HEK293 (cell line): ENCODE measurements around the gene CLDN3.
A peak's percentile ranks its signal among the peaks of the same experiment; 100 is the strongest.

Experiments
- CTCF ChIA-PET: fragments of 350-600 bp; formaldehyde crosslinking; extraction: SDS; loops from one replicate; lab custom pipeline; 2021; ENCODE audit warnings: antibody characterized with exemption; lab: Yijun Ruan, JAX
- POLR2A ChIA-PET: fragments of 300-600 bp; formaldehyde crosslinking; extraction: SDS; loops from one replicate; lab custom pipeline; 2020; ENCODE audit warnings: antibody characterized with exemption, inconsistent platforms; lab: Yijun Ruan, JAX
- H3K27ac ChIP-seq: fragments of 200-500 bp; sonication (Bioruptor generic); 2 replicates; pipeline ENCODE4 v1.5.1; 2014; ENCODE audit warnings: low read depth, low read length, control low read depth, inconsistent platforms; ENCODE audit errors: extremely low read depth
- H3K36me3 ChIP-seq, 2 experiments: fragments of 200-500 bp in 1 of 2; sonication (Bioruptor generic) in 1 of 2; 1 replicate in 1 of 2; 2 replicates in 1 of 2; pipeline ENCODE4 v1.5.1; 2014 to 2017; ENCODE audit warnings: inconsistent platforms in 2 of 2, low read length in 2 of 2; ENCODE audit not compliant: control insufficient read depth in 2 of 2, insufficient read depth in 1 of 2
- H3K4me1 ChIP-seq: fragments of 200-500 bp; sonication (Bioruptor generic); 2 replicates; pipeline ENCODE4 v1.5.1; 2014; ENCODE audit warnings: mild to moderate bottlenecking, low read length, inconsistent platforms; ENCODE audit not compliant: control insufficient read depth, insufficient read depth
- H3K4me3 ChIP-seq: 2 replicates; pipeline ENCODE4 v1.5.1; 2011; ENCODE audit warnings: low read depth, mild to moderate bottlenecking, control low read depth, low read length, moderate library complexity
- H3K9me3 ChIP-seq: fragments of 200-500 bp; sonication (Bioruptor generic); 2 replicates; pipeline ENCODE4 v1.5.1; 2014; ENCODE audit warnings: low read depth, low read length, inconsistent platforms; ENCODE audit not compliant: control insufficient read depth, insufficient read depth
- GFI1B ChIP-seq: fragments of 450-650 bp; formaldehyde crosslinking; IDR thresholded peaks from 2 replicates; pipeline ENCODE4 v1.5.1; 2016; ENCODE audit warnings: missing biosample characterization, missing genetic modification characterization
- GLI2 ChIP-seq: fragments of 450-650 bp; formaldehyde crosslinking; IDR thresholded peaks from 2 replicates; pipeline ENCODE4; 2017; ENCODE audit warnings: missing biosample characterization, missing genetic modification characterization, low read depth, borderline replicate concordance
- HOXC10 ChIP-seq: sonication (generic); formaldehyde crosslinking; IDR thresholded peaks from 2 replicates; pipeline ENCODE4 v1.8.1; 2023; ENCODE audit warnings: mild to moderate bottlenecking, missing genetic modification reagents
- HOXD13 ChIP-seq: sonication (generic); formaldehyde crosslinking; IDR thresholded peaks from 2 replicates; pipeline ENCODE4 v1.8.0; 2022; ENCODE audit warnings: missing genetic modification reagents, borderline replicate concordance
- KLF8 ChIP-seq: fragments of 450-650 bp; formaldehyde crosslinking; IDR thresholded peaks from 2 replicates; pipeline ENCODE4 v1.5.1; 2016; ENCODE audit warnings: missing biosample characterization, missing genetic modification characterization
- KLF9 ChIP-seq: fragments of 450-650 bp; formaldehyde crosslinking; IDR thresholded peaks from 2 replicates; pipeline ENCODE4 v1.5.1; 2016; ENCODE audit warnings: missing biosample characterization, missing genetic modification characterization, low read depth
- ZFP37 ChIP-seq: fragments of 450-650 bp; formaldehyde crosslinking; IDR thresholded peaks from 2 replicates; pipeline ENCODE4 v1.5.1; 2016; ENCODE audit warnings: missing biosample characterization, missing genetic modification characterization
- ZNF157 ChIP-seq: fragments of 450-650 bp; formaldehyde crosslinking; IDR thresholded peaks from 2 replicates; pipeline ENCODE4 v1.5.1; 2016; ENCODE audit warnings: missing biosample characterization, missing genetic modification characterization
- ZNF19 ChIP-seq: fragments of 450-650 bp; formaldehyde crosslinking; IDR thresholded peaks from 2 replicates; pipeline ENCODE4; 2016; ENCODE audit warnings: missing biosample characterization, missing genetic modification characterization, low read depth
- ZNF621 ChIP-seq: fragments of 450-650 bp; formaldehyde crosslinking; IDR thresholded peaks from 2 replicates; pipeline ENCODE4 v1.5.1; 2017; ENCODE audit warnings: missing biosample characterization, missing genetic modification characterization
- ZNF664 ChIP-seq: fragments of 450-650 bp; formaldehyde crosslinking; IDR thresholded peaks from 2 replicates; pipeline ENCODE4 v1.5.1; 2016; ENCODE audit warnings: missing biosample characterization, missing genetic modification characterization
- ZNF76 ChIP-seq: fragments of 450-650 bp; formaldehyde crosslinking; IDR thresholded peaks from 2 replicates; pipeline ENCODE4; 2016; ENCODE audit warnings: low read depth, missing biosample characterization, missing genetic modification characterization, borderline replicate concordance
- TF ChIP-seq, protein P1 (sequence below): fragments of 450-650 bp; formaldehyde crosslinking; IDR thresholded peaks from 2 replicates; pipeline ENCODE4 v1.5.1; 2016; ENCODE audit warnings: missing biosample characterization, missing genetic modification characterization
- TF ChIP-seq, protein P2 (sequence below): fragments of 450-650 bp; formaldehyde crosslinking; optimal IDR thresholded peaks from 2 replicates; pipeline ENCODE3; 2016; ENCODE audit warnings: missing biosample characterization, mild to moderate bottlenecking, missing genetic modification characterization
- TF ChIP-seq, protein P3 (sequence below): fragments of 450-650 bp; formaldehyde crosslinking; IDR thresholded peaks from 2 replicates; pipeline ENCODE4 v1.5.1; 2017; ENCODE audit warnings: missing biosample characterization, mild to moderate bottlenecking, missing genetic modification characterization, moderate library complexity
- TF ChIP-seq, protein P4 (sequence below): fragments of 450-650 bp; formaldehyde crosslinking; IDR thresholded peaks from 2 replicates; pipeline ENCODE4 v1.5.1; 2017; ENCODE audit warnings: missing biosample characterization, missing genetic modification characterization
- TF ChIP-seq, protein P5 (sequence below): IDR thresholded peaks from 2 replicates; pipeline ENCODE4 v1.6.1; 2011; ENCODE audit warnings: mild to moderate bottlenecking, low read depth, low read length, borderline replicate concordance

CLDN3 gene

DNA sequence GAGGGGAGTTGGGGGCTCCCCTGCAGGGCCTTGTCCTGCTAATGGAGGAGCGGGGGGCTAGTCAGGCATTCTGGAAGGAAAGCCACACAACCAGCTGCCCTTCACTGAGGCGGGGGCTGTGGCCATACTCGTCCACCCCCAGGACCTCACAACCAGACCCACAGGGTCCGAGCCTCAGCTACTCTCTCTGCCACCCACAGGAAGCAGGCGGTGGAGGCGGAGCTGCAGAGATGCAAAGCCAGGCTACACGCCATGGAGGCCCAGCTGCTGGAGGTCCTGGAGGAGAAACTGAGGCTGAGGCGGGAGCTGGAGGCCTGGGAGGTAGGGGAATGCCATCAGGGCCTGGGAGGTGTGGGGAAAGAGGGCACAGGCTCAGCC lies 34.6 kb downstream of the CLDN3 start:
- H3K9me3 ChIP-seq, result no peaks in the 10 kb centered on the region
- ChIA-PET POLR2A (interaction anchor here (1.6 kb wide), 1 partner anchor 129 kb away, joined by 7 read pairs; no protein-coding TSS in a partner anchor), CTCF (interaction anchor here (0.6 to 4.3 kb wide), 14 partner anchors 10 to 665 kb away, joined by 3 to 59 read pairs (median 4); no protein-coding TSS in a partner anchor)
- peaks cover 0 to 22% of the 10 kb centered on the region in 2 experiments; a peak in 2 of 3 replicates for H3K36me3 ChIP-seq
- no peak for TF ChIP-seq ZNF664 (tag by site-specific recombination)
- no peak for TF ChIP-seq GLI2 (tag by site-specific recombination)
- TF ChIP-seq, protein P1, sequence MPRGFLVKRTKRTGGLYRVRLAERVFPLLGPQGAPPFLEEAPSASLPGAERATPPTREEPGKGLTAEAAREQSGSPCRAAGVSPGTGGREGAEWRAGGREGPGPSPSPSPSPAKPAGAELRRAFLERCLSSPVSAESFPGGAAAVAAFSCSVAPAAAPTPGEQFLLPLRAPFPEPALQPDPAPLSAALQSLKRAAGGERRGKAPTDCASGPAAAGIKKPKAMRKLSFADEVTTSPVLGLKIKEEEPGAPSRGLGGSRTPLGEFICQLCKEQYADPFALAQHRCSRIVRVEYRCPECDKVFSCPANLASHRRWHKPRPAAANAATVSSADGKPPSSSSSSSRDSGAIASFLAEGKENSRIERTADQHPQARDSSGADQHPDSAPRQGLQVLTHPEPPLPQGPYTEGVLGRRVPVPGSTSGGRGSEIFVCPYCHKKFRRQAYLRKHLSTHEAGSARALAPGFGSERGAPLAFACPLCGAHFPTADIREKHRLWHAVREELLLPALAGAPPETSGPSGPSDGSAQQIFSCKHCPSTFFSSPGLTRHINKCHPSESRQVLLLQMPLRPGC, result no peak
- TF ChIP-seq, protein P2, sequence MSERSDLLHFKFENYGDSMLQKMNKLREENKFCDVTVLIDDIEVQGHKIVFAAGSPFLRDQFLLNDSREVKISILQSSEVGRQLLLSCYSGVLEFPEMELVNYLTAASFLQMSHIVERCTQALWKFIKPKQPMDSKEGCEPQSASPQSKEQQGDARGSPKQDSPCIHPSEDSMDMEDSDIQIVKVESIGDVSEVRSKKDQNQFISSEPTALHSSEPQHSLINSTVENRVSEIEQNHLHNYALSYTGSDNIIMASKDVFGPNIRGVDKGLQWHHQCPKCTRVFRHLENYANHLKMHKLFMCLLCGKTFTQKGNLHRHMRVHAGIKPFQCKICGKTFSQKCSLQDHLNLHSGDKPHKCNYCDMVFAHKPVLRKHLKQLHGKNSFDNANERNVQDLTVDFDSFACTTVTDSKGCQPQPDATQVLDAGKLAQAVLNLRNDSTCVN (tag by site-specific recombination), result no peak
- no peak for TF ChIP-seq ZNF19 (tag by site-specific recombination)
- TF ChIP-seq HOXC10, result no peak
- TF ChIP-seq, protein P3, sequence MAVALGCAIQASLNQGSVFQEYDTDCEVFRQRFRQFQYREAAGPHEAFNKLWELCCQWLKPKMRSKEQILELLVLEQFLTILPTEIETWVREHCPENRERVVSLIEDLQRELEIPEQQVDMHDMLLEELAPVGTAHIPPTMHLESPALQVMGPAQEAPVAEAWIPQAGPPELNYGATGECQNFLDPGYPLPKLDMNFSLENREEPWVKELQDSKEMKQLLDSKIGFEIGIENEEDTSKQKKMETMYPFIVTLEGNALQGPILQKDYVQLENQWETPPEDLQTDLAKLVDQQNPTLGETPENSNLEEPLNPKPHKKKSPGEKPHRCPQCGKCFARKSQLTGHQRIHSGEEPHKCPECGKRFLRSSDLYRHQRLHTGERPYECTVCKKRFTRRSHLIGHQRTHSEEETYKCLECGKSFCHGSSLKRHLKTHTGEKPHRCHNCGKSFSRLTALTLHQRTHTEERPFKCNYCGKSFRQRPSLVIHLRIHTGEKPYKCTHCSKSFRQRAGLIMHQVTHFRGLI (tag by site-specific recombination), result no peak
- TF ChIP-seq, protein P4, sequence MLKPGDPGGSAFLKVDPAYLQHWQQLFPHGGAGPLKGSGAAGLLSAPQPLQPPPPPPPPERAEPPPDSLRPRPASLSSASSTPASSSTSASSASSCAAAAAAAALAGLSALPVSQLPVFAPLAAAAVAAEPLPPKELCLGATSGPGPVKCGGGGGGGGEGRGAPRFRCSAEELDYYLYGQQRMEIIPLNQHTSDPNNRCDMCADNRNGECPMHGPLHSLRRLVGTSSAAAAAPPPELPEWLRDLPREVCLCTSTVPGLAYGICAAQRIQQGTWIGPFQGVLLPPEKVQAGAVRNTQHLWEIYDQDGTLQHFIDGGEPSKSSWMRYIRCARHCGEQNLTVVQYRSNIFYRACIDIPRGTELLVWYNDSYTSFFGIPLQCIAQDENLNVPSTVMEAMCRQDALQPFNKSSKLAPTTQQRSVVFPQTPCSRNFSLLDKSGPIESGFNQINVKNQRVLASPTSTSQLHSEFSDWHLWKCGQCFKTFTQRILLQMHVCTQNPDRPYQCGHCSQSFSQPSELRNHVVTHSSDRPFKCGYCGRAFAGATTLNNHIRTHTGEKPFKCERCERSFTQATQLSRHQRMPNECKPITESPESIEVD (tag by site-specific recombination), result no peak
- no peak overlapping the region for H3K27ac ChIP-seq
- no peak overlapping the region for H3K4me3 ChIP-seq
- H3K4me1 ChIP-seq, result peaks cover 3% of the 10 kb centered on the region; the same call in 1 of the 2 replicates

DNA sequence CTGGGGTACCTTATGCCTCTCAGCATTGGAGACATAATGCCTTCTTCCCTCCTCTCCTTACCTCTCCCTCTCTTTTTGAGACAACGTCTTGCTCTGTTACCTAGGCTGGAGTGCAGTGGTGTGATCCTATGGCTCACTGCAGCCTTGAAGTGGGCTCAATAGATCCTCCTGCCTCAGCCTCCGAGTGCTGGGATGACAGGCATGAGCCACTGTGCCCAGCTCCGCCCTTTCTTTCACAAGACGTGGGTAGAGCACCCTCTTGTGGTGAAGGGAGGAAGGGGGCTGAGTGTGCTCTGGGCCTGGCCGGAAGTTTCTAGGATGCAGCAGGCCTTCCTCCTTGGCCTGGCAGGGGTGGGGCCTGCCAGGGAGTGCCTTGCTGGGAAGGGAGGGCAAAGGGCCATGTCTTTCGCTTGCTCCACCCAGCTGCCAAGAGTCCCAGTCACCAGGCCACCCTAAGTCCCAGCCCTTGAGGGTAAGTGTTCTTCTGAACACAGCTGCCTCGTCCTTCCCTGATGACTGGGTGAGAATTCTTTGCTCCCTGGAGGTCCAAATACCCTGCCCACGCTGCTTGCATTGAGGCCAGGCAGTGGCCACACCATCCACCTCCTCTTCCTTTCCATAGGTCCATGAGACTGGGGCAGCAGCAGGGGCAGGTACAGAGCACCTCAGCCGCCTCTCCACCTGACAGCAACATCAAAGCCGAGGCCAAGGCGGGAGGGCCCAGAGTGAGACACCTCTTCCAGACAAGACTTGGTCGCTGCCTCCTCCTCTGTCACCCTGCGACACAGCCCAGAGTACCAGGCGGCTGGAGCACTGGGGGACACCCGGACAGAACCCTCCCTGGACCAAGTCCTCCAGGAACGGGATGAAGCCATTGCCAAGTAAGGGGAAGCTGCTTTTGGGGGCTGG lies 35.2 kb downstream of the CLDN3 start:
- H3K36me3 ChIP-seq, result peaks cover 0 to 22% of the 10 kb centered on the region in 2 experiments; a peak in 2 of 3 replicates
- H3K27ac ChIP-seq, result peak overlapping the region; percentile 45; the same call in 1 of the 2 replicates
- CTCF ChIA-PET, result interaction anchor here (0.6 to 4.3 kb wide), 37 partner anchors 9 to 666 kb away, joined by 3 to 59 read pairs (median 3); partner anchors contain the start of genes MLXIPL, STX1A and TBL2
- POLR2A ChIA-PET, result interaction anchor here (0.7 to 1.6 kb wide), 4 partner anchors 32 to 128 kb away, joined by 4 to 7 read pairs (median 4); no protein-coding TSS in a partner anchor
- H3K9me3 ChIP-seq, result no peaks in the 10 kb centered on the region
- H3K4me3 ChIP-seq, result no peak overlapping the region
- H3K4me1 ChIP-seq, result peaks cover 3% of the 10 kb centered on the region; the same call in 1 of the 2 replicates
- TF ChIP-seq KLF9 (tag by site-specific recombination) (peak; percentile 52; the same call in 1 of the 2 replicates), HOXD13 (CRISPR knock-in tag) (no peak), ZFP37 (tag by site-specific recombination) (0 out of 2 replicates have a peak, but pooled peaks have one; percentile 35), ZNF621 (tag by site-specific recombination) (no peak), HOXC10 (no peak), ZNF76 (tag by site-specific recombination) (peak; percentile 33; the same call in 1 of the 2 replicates), KLF8 (tag by site-specific recombination) (peak; percentile 77), ZNF157 (tag by site-specific recombination) (no peak), GFI1B (tag by site-specific recombination) (no peak)
- TF ChIP-seq, protein P2 (tag by site-specific recombination), result no peak
- TF ChIP-seq, protein P5, sequence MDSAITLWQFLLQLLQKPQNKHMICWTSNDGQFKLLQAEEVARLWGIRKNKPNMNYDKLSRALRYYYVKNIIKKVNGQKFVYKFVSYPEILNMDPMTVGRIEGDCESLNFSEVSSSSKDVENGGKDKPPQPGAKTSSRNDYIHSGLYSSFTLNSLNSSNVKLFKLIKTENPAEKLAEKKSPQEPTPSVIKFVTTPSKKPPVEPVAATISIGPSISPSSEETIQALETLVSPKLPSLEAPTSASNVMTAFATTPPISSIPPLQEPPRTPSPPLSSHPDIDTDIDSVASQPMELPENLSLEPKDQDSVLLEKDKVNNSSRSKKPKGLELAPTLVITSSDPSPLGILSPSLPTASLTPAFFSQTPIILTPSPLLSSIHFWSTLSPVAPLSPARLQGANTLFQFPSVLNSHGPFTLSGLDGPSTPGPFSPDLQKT, result 0 out of 2 replicates have a peak, but pooled peaks have one; percentile 49
